Stimulated activated CD4-positive, alpha-beta T cell treated with anti-CD3 and anti-CD28 coated beads, Interleukin-1b, Interleukin-23, amount 100 ng/mL, for 24 hours (primary cell): ENCODE data around the gene SYCE3.

Experiments used
- DNase-seq, 4 experiments: peaks; one replicate each; pipeline ENCODE4 v3.0.0-alpha.2; 2020; ENCODE audit warnings: low read depth in 4 of 4, low spot score in 1 of 4

The SYCE3 gene

DNA sequence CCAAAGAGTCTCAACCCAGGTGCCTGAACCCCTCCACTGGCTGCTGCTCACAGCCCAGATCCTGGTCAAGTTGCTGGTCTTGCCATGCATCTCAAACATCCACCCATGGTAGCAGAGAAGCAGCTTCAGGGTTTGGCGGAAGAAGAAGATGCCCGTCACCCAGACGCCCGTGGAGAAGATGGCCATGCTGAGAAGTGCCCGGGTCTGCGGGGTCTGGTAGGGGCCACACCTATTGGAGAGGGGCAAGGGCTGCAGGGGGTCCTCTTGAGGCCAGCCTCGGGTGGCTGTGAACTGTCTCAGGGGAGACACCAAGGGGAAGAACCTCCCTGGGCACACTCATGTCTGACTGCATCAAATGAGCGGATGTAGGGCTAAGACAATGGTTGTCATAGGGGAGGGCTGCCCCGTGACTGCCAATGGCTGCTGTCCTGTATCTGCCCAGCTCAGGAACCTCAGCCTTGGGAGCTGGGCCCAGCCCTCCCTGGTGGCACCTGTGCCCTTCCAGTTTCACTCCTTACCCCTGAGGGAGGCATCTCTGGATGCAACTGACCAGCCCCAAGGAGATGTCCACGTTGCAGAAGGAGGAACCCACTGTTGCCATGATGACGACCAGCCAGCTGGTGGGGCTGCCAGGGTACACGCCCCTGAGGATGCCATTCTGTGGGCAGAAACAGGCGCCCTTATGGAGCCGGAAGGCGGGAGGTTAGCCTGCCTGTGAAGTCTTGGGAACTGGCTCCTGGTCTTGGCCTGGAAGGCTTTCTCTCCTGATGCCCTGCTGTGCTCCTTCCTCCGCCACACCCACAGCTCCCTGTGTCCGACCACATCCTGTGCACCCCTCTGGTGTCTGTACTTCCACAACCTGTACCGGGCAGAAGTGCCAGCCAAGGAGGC lies 14.3 kb upstream of the SYCE3 start:
- no peak for DNase-seq

GRCh38 chr22:50576070-50576469 lies 13.4 kb upstream of the SYCE3 start:
- no peak for DNase-seq

- no peak for DNase-seq
Observed at GRCh38 chr22:50575426-50575941, 12.8 kb upstream of the SYCE3 start.

DNA sequence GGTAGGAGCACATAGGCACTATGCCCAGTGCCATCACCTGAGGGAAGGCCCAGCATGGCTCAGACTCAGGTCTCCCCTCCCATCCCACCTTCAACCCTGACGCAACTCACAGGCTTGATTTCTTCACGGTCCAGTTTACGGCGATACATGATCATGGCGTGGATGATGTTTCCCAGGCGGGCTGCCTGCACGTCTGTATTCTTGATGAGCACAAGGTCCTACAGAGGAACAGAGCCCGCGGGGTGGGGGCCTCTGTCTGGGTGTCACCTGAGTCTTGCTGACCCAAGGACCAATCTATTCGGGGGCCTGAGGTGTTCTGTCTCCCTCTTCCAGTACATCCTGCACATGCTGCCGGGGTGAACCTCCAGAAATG lies 11.7 kb upstream of the SYCE3 start:
- no peak for DNase-seq

DNA sequence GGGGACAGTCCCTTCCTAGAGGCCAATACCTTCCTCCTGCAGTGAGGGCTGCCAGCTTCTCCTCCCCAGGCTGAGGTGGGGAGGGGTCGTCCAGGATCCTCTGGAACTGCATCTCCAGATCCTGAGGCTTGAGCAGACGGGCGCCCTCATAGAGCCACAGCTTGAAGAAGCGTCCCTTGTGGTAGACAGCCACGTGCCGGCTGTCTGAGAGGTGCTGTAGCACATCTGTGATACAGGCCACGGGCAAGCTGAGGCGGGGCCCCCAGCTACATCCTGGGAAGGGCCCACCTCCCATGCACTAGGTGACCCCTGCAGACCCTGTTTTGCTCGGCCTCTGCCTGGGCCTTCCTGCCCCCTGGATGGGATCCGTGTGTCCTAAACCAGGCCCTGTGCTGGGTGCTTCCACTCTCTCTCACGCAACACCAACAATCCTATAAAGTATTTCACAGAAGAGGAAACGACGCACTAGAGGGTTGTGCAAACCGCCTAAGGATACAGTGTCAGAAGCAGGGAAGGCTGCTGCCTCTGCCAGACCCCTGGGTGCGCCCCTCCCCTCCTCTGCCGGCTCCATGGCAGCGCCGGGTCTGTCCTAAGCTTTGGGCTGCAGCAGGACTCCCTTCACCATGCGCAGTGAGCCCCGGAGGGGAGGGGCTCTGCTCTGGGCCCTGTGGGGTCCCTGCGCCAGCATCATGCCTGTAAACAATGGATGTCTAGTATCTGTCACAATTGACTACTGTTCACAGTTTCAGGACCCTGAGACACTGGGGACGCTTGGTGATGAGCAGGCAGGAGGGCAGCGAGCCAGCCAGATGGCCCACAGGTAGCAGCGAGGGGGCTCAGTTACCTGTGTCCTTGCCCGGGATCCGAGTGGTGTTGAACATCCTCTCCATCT lies 11.0 kb upstream of the SYCE3 start:
- DNase-seq, result no peak

DNA sequence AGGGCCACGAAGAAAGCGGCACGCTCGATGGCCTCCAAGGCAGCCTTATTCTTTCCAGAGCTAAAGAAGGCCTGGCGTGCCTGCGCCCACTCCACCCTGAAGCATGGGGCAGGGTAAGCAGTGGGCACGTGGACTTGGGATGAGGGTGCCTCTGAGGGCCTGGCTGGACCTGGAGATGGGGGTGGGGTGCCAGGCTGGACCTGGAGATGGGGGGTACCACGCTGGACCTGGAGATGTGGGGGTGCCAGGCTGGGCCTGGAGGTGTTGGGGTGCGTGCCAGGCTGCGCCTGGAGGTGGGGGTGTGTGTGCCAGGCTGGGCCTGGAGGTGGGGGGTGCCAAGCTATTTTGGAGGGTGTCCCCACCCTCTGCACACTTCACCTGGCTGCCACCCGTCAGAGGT lies 10.2 kb upstream of the SYCE3 start:
- no peak for DNase-seq

DNA sequence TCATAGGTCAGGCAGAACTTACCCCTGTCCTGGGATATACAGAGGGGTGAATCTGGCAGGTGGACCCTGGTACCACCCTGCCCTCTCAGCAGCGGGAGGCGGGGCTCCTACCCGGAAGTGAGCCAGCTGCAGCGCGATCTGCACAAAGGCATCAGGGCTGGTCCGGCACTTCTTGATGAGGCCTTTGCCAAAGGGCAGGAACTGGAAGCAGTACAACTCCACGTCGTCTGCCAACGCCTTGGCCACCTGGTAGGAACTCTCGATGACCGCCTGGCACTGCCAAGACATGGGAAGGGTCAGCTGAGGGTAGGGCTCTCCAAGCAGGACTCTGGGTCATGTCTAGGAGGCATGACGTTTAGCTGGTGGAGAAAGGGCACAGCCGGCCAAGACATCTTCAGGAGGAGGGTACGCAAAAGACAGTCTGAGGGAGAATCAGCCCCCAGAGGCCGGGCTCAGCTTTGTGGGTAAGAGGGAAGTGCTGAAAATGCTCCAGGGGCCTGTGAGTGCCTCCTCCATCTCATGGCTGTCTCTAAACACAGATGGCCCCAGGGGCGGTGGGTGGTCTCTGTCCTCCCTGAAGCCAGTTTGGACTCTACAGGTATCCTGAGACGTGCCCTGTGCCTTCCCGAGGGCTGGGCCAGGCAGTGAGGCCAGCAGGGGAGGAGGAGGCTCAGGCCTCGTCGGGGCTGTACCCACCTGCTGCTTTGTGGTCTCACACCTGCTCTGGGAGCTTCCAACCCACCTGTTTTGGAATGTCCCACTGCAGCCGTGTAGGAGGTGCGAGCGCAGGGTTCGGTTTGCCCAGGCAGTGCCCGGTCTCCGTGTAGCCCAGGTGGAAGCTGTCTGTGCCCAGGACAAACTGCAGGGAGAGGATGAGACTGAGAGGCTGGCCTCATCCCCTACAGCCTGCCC lies 8.8 kb upstream of the SYCE3 start:
- no peak for DNase-seq

DNA sequence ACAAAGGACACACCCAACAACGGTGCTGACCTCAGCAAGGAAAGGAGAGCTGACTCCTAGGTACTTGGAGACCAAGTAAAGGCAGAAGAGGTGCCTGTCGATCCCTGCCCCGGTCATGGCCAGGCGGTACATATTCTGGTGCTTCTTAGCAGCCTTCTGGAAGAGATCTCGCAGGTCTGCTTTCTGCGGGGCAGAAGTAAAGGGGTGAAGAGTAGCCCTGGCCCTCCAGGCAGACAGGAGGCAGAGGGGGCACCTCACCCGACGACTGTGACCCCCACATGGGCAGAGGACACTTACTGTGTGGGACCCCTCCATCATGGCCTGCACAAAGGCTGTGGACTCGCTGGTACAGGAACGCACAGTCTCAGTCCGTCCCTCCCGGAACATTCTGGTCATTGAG lies 8.1 kb upstream of the SYCE3 start:
- DNase-seq, result no peak

GRCh38 chr22:50569896-50570535 lies 7.3 kb upstream of the SYCE3 start:
- no peak for DNase-seq

- DNase-seq, result no peak
Observed at GRCh38 chr22:50569041-50569459, 6.3 kb upstream of the SYCE3 start.

- DNase-seq, result no peak
Observed at GRCh38 chr22:50568626-50569025, 5.9 kb upstream of the SYCE3 start.

- no peak for DNase-seq
Observed at GRCh38 chr22:50567721-50568252, 5.1 kb upstream of the SYCE3 start.

DNA sequence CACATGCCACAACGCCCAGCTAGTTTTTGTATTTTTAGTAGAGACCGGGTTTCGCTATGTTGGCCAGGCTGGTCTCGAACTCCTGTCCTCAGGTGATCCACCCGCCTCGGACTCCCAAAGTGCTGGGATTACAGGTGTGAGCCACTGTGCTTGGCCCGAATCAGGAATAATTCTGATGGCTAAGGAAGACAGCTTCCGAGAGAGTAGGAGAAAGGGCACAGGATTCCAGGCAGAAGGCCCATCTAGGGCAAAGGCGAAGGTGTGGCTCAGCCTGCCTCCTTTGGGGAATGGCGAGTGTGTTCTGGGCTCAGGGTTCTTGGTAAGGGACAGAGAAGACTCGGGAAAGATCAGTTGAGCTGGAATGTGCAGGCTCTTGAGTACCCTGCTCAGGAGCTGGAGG lies 1.6 kb upstream of the SYCE3 start:
- no peak for DNase-seq

GRCh38 chr22:50563413-50564160 lies 868 bp upstream of the SYCE3 start:
- no peak for DNase-seq

GRCh38 chr22:50561401-50562358 lies 1.0 kb downstream of the SYCE3 start:
- DNase-seq, result no peak

- DNase-seq, result no peak
Observed at GRCh38 chr22:50560034-50560433, 2.7 kb downstream of the SYCE3 start.

DNA sequence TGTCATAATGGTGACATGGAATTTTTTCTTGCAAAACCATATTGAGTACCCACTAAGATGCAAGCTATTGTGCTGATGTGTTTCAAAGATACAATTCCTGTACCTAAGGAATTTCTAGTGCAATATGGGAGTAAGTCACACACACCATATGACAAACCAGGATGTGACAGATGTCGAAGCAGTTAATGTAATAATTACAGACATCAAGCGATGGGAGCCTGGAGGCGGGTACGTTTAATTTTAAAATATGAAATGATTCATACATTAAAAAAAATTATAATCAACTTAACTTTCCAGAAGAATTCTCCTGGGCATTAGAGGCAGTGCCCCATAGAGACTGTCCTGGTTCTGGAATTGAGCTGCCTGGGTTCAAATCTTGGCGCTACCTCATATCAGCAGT lies 6.0 kb downstream of the SYCE3 start:
- no peak for DNase-seq

GRCh38 chr22:50553310-50553709 lies 9.4 kb downstream of the SYCE3 start:
- no peak for DNase-seq
